HG03039 (cell line): ENCODE results near the gene THSD1.
A peak's percentile ranks its signal among the peaks of the same experiment; 100 is the strongest.

Experiments
- ATAC-seq: cut with Tn5 transposase; IDR thresholded peaks from one replicate; pipeline ENCODE4 v1.9.1; 2021; ENCODE audit warnings: mild to moderate bottlenecking, moderate library complexity; ENCODE audit not compliant: unreplicated experiment

Gene THSD1, protein sequence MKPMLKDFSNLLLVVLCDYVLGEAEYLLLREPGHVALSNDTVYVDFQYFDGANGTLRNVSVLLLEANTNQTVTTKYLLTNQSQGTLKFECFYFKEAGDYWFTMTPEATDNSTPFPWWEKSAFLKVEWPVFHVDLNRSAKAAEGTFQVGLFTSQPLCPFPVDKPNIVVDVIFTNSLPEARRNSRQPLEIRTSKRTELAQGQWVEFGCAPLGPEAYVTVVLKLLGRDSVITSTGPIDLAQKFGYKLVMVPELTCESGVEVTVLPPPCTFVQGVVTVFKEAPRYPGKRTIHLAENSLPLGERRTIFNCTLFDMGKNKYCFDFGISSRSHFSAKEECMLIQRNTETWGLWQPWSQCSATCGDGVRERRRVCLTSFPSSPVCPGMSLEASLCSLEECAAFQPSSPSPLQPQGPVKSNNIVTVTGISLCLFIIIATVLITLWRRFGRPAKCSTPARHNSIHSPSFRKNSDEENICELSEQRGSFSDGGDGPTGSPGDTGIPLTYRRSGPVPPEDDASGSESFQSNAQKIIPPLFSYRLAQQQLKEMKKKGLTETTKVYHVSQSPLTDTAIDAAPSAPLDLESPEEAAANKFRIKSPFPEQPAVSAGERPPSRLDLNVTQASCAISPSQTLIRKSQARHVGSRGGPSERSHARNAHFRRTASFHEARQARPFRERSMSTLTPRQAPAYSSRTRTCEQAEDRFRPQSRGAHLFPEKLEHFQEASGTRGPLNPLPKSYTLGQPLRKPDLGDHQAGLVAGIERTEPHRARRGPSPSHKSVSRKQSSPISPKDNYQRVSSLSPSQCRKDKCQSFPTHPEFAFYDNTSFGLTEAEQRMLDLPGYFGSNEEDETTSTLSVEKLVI

DNA sequence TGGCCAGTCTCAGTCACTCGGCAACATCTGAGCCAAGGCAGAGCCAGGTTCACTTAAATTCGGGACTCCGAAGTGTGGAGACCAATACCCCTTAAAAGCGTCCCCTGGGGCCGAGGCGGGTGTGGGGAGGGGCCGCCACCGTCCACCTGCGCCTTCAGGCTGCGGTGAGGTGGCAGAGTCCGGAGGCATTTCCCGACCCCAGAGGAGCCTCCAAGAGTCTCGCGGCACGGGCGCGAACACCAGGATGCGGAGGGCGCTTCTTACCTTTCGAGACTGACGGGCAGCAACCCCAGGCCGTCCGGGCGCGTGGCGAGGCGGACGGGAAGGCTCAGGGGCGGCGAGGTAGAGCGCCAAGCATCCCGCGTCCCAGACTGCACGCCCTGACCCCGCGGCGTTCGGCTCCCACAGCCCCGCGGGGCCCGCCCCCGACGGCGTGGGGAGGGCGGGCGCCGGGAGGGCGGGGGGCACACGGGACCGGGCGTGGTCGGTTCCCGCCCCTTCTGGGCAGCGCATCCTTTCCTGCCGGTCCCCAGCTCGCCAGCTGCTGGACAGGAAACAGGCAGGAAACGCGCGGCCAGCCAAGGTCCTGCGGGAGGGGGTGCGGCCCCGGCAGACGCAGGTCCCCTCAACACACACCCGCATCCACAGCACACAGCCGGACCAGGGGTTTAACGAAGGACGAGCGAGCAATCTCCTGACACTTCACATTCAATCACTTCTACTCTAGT is at the start of gene THSD1:
TSS of gene THSD1 (minus strand) at position 406 of the 728 bp plus-strand sequence. CDS start 3,572 bp downstream, outside the sequence.
- no peak for ATAC-seq

DNA sequence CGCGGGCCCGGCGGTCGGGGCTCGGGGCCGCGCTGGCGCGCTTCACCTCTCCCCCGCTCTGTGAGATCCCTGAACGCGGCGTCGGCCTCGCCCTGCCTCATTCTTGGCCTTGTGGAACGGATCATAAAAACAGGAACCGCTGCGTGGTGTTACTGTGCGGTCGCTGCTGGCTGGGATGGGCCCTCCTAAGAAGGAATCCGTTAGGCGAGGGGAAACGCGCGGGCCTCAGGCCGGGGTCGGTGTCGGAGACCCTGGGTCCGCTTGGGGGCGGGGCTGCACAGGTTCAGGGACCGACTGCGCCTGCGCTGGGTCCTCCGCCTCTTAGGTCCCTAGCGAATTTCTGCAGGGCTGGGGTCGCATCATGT is 49.7 kb upstream of the THSD1 start:
- ATAC-seq: peak; percentile 27

DNA sequence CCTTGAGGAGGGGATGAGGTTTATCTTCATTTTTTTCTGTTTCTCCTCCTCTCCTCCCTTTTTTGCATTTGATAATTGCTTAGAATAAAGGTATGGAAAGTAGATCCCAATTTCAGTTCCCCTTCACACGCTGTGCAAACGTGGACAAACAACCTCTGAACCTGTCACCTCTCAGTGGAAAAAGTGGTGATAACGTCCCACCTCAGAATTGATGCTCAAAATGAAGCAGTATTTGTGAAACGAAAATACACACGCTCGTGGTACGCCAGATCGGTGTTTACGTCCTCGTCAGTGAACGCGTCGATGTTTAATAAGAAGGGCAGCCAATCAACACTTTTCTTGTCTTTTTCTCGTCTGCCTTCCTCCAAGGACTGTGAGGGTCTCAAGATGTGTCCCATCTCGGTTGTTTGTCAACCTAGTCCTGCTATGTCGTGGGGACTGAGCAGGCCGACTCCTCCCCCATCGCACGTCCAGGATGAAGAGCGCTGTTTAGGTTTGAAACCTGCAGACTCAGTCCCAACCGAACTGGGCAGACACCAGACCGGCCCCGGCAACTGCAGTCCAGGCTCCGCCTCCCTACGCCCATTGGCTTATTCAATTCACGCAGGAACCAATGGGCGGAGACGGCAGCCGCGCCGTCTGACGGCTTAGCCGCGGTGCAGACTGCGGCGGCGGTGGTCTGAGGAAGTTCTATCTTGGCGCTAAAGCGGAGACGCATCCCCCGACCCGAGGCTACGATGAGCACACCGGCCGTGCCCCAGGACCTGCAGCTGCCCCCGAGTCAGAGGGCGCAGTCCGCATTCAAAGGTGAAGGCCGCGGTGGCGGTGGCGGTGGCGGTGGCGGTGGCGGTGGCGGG is 49.1 kb upstream of the THSD1 start, which contains the start of gene CKAP2:
TSS of gene CKAP2 (plus strand) at position 659 of the 857 bp plus-strand sequence. CDS start at position 738, 79 bp downstream.
- peak; percentile 75 for ATAC-seq

DNA sequence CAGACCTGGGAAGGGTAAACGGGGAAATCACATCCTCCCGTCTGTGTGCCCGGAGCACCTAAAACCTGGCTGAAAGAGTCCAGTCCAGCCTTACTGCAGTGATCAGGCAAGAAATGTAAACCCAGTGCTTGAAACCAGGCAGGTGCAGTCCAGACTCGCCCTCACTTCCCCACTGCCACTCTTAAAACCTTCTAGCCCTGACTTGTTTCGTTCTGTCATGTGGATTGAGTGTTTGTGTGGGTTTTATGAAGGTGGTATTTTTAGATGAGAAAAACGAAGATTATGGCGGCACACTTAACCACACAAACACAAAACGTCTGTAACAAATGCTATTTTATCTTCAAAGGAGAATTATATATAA is 48.5 kb upstream of the THSD1 start:
- peak; percentile 24 for ATAC-seq

DNA sequence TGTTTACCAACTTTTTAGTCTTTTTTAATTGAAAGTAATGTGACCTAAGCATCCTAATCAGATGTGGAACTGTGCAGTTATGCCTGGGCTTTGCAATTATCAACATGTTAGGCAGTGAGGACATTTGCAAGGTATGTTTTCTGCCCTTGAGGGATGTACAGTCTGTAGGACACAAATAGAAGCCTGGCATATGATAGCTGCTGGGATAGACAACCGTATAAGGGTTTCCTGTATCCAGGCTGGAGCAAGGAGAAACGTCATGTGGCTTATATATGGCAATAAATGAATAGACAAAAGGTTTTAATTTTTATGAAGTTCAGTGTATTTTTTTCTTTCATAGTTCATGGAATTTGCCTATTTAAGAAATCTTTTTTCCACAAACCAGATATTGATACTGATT is 46.5 kb upstream of the THSD1 start:
- no peak for ATAC-seq

DNA sequence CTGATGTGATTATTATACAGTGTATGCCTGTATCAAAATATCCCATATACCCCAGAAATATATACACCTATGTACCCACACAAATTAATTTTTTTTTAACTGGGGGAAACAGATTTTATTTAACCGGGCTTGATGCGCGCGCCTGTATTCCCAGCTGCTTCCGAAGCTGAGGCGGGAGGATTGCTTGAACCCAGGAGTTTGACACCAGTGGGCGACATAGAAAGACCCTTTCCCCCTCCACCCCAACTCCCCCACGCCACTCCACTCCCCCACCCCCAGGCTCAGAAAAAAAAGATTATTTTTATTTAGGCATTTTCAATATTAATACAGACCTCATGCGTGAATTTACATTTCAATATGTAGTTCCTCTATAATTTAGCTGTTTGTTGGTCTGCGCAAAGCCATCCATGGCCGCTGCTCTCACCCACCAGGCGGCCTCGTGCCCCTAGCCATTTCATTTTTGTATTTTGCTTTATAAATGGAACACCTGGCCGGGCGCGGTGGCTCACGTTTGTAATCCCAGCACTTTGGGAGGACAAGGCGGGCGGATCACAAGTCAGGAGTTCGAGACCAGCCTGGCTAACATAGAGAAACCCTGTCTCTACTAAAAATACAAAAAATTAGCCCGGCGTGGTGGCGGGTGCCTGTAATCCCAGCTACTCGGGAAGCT is 45.3 kb upstream of the THSD1 start:
- ATAC-seq: no peak

DNA sequence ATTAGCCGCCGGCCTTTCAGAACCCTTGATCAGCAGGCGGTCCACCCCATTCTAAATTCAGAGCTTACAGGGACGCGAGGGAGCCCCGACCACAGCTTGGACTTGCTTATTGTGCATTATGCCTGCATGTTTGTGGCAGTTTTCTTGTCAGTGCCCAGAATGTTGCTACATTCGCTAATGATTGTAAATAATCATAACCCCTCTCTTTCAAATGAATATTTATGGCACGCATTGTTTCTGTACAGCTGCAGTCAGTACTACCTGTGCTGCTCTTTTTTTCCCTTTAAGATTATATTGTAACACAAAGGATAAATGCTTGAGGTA is 44.8 kb upstream of the THSD1 start:
- no peak for ATAC-seq

DNA sequence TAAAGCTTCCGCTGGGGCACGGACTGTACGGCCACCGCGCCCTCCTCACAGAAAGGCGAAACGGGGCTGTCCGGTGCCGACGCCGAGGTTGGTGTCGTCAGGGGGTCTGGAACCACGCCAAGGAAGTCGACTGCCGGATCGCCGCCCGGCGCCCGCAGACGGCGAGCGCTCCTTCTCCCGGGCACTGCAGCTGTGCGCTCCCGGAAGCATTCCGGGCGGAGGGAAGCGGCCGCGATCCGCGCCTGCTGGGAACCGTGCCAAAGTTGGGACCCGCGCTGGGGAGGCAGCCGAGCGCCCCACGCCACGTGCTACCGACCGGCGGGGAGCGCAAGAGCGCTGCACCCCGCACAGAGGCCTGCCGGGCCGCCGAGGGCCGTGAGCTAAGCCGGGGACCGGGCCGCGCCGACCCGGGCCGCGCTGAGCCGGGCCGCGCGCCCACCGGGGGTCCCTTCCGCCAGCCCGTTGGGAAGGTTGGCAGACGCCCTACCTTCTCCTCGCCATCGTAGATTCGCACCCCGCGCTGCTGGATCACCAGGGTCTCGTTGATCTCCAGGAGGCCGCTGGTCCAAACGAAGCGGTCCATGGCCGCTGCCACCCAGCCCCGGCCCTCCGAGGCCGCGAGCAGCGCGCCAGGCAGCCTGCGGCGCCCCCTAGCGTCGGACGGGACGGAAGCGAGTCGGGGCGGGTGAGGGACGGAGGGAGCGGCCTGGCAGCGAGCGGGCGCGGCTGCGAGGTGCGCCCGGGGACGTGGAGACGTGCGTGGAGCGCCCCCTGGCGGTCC is 44.2 kb upstream of the THSD1 start, which contains the start of gene VPS36:
TSS of gene VPS36 (minus strand) at position 623 of the 781 bp plus-strand sequence. CDS start at position 583, 40 bp downstream.
- ATAC-seq: peak; percentile 67

DNA sequence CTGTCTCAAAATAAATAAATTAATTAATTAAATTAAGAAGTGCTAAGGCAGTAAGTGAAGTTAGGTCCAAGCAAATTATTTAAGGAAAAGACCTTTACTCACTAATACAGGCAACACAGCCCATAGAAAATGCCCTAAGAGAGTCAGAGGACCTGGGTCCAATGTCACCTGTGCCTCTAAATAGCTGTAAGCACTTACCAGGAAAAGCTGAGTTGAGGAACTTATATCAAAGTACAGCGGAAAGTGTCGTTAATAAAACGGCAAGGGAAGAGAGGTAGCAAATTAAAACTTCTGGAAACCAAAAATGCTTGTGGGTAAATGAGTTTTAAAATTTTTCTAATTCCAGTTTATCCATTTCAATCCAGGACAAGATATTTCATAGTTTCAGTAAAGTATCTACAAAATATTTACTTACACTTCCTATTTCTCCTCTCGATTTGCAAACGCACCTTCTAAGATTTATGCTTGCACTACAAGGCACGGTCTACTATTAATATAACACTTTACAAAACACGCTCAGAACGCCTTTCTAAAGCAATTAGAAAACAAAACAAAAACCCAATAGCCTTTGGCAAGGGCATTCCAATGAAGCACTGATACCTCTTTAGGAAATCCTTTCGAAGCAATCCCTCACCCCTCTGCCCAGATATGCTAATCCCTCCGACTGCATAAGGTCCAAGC is 43.5 kb upstream of the THSD1 start:
- ATAC-seq: no peak

DNA sequence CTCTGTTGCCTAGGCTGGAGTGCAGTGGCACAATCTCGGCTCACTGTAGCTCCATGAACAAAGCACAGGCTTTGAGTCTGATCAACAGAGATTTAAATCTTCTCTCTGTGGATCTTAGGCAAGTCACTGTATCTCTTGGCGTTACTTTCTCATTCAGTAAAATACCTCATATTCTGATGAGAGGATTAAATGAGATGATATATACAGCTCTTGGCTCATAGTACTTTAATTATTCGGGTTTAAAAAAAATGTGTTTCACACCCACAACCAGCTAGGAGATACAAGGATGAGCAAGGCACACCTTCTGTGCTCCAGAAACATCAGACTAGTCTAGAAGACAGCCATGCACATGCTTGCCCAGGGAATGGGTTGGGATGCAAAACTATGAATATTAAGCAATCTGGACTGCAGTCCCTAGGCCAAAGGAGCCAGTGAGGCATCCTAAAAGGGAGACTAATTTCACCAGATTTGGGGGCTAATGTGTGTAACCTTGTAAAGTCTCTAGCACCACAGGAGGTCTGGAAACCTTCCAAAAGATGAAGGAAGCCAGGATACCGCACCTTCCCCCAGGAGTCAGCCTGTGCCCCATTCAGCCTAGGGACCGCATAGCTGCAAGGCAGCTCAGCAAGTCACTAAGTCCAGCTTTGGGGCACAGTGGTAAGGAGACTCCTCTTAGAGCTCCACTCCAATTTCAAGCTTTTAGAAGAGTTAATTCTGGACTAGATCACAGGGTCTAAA is 42.0 kb upstream of the THSD1 start:
- ATAC-seq: no peak

DNA sequence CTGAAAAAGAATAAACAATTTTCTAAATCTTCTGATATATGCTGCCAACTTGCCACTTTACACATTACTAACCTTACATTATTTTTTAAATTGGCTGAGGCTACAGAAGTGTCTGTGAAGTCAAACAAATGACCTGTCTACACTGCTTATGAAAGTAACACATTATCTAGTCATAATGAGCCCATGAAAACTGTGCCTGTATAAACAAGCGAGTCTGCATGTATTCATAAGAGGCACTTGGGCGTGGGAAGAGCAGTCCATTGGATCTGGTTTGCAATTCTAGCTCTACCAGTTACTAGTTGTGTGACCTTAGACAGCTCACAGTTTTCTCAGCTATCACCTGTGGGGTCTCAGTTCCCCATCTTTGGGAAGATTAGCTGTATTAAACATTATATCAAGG is 41.4 kb upstream of the THSD1 start:
- no peak for ATAC-seq

DNA sequence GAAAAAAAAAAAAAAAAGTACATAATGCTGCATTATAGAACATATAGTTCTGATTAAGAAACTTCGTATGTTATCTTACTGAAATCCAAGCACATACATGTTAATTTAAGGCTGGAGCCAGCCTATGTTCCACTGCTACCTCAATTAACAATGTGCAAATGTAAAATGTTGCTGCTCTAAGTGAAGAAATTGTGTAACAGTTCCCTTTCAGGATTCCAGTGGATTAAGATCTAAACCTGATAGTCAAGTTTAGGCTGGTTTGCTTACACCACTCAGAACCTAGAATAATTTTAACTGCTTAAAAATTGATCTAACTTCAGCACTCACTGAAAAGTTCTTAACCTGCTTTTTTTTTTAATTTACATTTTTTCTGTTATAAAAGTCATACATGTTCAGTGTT is 40.3 kb upstream of the THSD1 start:
- ATAC-seq: no peak

DNA sequence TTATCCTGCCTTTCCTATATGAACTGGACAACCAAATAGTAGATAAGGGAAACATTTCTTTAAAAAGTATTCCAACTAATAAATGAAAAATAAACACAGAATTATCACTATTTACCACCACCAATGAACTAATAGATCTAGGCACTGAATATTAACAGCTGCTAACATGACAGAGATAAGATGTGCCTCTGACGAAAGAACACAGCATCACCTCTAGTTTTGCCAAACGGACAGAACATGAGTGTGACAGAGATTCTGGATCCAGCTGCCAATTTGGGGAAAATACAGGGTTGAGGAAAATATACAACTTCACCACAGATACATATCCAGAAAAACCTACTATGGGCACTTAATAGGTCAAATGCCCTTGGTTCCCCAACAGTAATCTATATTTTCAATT is 26.5 kb upstream of the THSD1 start:
- no peak for ATAC-seq

DNA sequence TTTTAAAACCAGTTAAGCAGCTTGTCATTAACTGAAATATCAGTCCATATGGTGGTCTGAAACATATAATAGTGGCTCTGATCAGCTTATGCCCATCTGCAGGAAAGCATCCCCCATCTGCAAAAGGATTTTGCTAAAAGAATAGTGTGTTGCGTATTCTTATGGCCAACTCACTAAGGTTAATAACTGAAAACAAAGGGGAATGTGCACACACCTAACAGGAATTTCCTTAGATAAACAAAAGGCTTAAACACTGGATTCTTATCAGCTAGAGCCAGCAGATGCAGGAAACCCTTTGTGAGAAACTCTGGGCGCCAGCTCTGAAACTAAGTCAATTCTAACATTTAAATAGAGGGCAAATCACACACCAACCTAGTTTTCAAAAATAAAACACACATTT is 22.3 kb upstream of the THSD1 start:
- ATAC-seq: no peak

DNA sequence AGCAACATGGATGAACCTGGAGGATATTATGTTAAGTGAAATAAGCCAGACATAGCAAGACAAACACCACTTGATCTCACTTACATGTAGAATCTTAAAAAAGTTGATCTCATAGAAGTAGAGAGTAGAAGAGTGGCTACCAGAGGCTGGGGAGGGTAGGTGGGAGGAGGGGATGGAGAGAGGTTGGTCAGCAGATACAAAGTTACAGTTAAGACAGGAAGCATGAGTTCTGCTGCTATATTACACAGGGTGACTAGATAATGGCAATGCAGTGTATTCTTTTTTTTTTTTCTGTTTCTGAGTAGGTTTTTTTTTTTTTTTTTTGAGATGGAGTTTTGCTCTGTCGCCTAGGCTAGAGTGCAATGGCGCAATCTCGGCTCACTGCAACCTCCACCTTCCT is 15.2 kb upstream of the THSD1 start:
- no peak for ATAC-seq

DNA sequence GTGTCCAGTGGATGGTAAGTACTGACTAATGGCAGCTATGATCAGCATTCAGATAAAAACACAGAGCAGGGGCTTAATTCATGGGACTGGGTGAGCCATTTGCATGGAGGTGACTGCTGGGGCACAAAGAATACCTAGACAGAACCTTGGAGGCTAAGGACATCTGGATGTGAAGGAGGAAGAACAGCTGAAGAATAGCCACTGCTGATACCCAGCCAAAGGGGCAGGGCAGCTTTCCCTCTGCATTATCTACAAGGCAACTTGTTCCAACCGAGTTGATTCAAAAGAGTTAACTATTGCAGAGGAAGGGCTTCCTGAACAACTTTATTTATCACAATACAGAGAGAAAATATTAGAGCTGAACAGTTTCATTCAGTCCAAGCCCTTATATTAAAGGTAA is 13.1 kb upstream of the THSD1 start:
- no peak for ATAC-seq

DNA sequence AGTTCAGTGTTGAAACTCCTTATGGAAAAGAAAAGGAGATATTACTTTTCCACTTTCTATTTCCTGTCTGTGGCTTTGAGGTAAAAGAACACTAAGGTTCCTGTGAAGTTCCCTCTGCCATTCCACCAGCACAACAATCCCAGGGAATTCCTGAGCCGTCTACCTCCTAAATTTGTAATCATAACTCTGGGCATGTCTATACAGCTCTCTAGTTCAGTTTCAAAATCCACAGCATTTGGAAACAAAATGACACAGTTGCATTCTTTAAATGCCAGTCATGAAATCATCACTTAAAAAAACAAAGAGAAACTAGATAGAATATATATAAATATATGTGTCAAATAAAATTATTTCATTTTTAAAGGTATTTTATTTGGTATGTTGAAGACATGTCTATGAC is 9.0 kb upstream of the THSD1 start:
- no peak for ATAC-seq

DNA sequence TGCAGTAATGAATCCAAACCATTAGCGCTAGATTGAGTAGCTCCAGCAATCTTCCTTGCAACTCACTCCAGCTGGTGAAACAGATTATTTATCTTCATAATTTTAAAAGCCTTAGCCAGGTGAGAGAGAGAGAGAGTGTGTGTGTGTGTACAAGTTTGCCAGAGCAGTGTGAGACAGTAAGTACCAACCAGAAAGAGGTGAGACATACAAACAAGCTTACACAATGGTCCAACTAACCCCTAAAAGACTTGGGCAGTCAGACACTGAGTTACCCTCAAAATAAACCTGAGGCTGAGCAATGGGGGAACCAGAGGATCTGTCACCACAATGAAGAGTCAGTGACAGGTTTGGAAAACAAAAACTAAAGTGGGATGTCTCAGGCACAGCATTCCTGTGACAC is 8.1 kb upstream of the THSD1 start:
- no peak for ATAC-seq
